HG03378 (cell line): ENCODE data around the gene NGEF.

Source experiments
- ATAC-seq: cut with Tn5 transposase; IDR thresholded peaks from one replicate; pipeline ENCODE4 v1.9.1; 2021; ENCODE audit warnings: mild to moderate bottlenecking, moderate library complexity; ENCODE audit not compliant: unreplicated experiment

NGEF gene

GRCh38 chr2:233047206-233047605 lies 34.1 kb upstream of the NGEF start:
- no peak for ATAC-seq

- ATAC-seq = no peak
Measured at GRCh38 chr2:233044974-233045605, 32.0 kb upstream of the NGEF start.

- ATAC-seq = no peak
Measured at GRCh38 chr2:233042549-233042948, 29.5 kb upstream of the NGEF start.

- ATAC-seq = no peak
Measured at GRCh38 chr2:233041722-233042323, 28.8 kb upstream of the NGEF start.

- no peak for ATAC-seq
Measured at GRCh38 chr2:233040571-233040970, 27.5 kb upstream of the NGEF start.

- no peak for ATAC-seq
Measured at GRCh38 chr2:233039846-233040530, 26.9 kb upstream of the NGEF start.

- ATAC-seq = no peak
Measured at GRCh38 chr2:233039212-233039845, 26.3 kb upstream of the NGEF start.

- ATAC-seq = no peak
Measured at GRCh38 chr2:233037078-233037477, 24.0 kb upstream of the NGEF start.

GRCh38 chr2:233036162-233036838 lies 23.2 kb upstream of the NGEF start:
- ATAC-seq = no peak

- no peak for ATAC-seq
Measured at GRCh38 chr2:233035426-233036161, 22.5 kb upstream of the NGEF start.

GRCh38 chr2:233034091-233034882 lies 21.2 kb upstream of the NGEF start:
- ATAC-seq = no peak

GRCh38 chr2:233033672-233034071 lies 20.6 kb upstream of the NGEF start:
- no peak for ATAC-seq

- ATAC-seq = no peak
Measured at GRCh38 chr2:233032551-233033320, 19.7 kb upstream of the NGEF start, which contains the start of gene NEU2. Gene NEU2, plus strand, starts transcription at chr2:233032672. Its CDS starts 0 bp downstream, at chr2:233032672.

GRCh38 chr2:233031556-233032500 lies 18.8 kb upstream of the NGEF start:
- ATAC-seq = no peak

GRCh38 chr2:233029321-233029720 lies 16.3 kb upstream of the NGEF start:
- ATAC-seq = no peak

- ATAC-seq = no peak
Measured at GRCh38 chr2:233026198-233026813, 13.2 kb upstream of the NGEF start.

- no peak for ATAC-seq
Measured at GRCh38 chr2:233025706-233026105, 12.7 kb upstream of the NGEF start.
